ENCODE results near the gene ASTL.
"Not testable (repeated sequence)": the region's sequence is repeated elsewhere in the genome, so short reads cannot be mapped to it uniquely, and the experiment has no call there.

The ASTL gene

DNA sequence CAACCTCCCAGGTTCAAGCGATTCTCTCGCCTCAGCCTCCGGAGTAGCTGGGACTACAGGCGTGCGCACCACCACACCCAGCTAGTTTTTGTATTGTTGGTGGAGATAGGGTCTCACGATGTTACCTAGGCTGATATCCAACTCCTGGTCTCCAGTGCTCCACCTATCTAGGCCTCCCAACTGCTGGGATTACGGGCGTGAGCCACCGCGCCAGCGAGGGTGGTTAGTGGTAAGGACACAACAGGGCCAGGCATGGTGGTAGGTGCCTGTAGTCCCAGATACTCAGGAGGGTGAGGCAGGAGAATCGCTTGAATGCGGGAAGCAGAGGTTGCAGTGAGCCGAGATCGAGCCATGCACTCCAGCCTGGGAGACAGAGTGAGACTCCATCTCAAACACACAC lies 33.5 kb upstream of the ASTL start:
- no peak overlapping the region for H3K4me3 ChIP-seq (ENCODE audit: low read length)
- no peaks in the 10 kb centered on the region for H3K4me1 ChIP-seq (ENCODE audit: control insufficient read depth, low read depth, low read length)
- H3K9ac ChIP-seq (ENCODE audit: low read length): no peak overlapping the region
- H3K36me3 ChIP-seq (ENCODE audit: control insufficient read depth, low read depth, low read length): no peaks in the 10 kb centered on the region
- no peaks in the 10 kb centered on the region for H3K27me3 ChIP-seq (ENCODE audit: control insufficient read depth, insufficient read depth, low read length)
- H3K9me3 ChIP-seq (ENCODE audit: control insufficient read depth, low read depth, low read length): no peaks in the 10 kb centered on the region
- no peak overlapping the region for H3K27ac ChIP-seq (ENCODE audit: low read length)

DNA sequence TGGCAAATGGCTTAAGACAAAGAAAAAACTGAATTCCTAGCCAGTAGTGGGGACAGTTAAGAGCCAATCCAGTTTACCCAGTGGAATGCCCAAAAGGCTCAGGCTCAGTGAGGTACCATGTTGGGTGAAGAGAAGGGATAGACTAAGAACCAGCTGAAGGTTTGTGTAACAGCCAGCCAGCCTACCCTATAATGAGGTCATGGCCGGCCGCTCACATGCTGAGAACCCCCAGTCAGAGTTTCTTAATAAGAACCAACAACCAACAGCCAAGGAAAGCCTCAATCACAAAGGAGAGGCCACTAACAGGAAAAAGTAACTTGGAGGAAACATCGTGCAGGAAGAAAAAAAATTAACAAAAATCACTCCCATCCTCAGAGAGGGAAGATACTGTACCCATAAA lies 32.3 kb upstream of the ASTL start:
- Histone ChIP-seq H3K9me3 (ENCODE audit: control insufficient read depth, low read depth, low read length) (no peaks in the 10 kb centered on the region), H3K4me1 (ENCODE audit: control insufficient read depth, low read depth, low read length) (no peaks in the 10 kb centered on the region), H3K27me3 (ENCODE audit: control insufficient read depth, insufficient read depth, low read length) (no peaks in the 10 kb centered on the region), H3K36me3 (ENCODE audit: control insufficient read depth, low read depth, low read length) (no peaks in the 10 kb centered on the region), H3K9ac (ENCODE audit: low read length) (no peak overlapping the region), H3K27ac (ENCODE audit: low read length) (no peak overlapping the region), H3K4me3 (ENCODE audit: low read length) (no peak overlapping the region)

DNA sequence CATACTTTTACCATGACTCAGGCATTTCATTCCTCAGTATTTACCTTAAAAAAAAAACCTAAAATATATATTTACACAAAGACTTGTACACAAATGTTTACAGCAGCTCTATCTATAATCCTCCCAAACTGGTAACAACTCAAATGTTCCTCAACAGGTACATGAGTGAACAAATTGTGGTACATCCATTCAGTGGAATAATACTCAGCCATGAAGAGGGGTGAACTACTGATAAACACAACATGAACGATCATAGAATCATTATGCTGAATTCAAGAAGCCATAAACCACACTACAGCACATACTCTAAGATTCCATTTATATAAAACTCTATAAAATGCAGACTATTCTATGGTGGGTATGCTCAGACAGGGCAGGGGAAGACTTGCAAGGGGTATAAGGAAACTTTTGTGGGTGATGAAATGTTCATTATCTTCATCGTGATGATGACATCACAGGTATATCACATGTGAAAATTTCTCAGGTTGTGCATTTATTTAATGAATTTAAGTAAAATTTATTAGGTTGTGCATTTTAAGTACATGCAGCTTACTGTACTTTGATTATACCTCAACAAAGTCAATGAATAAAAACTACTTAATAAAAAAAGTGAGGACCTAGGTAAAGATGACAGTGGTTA lies 31.7 kb upstream of the ASTL start:
- H3K27me3 ChIP-seq (ENCODE audit: control insufficient read depth, insufficient read depth, low read length): no peaks in the 10 kb centered on the region
- H3K36me3 ChIP-seq (ENCODE audit: control insufficient read depth, low read depth, low read length): no peaks in the 10 kb centered on the region
- no peak overlapping the region for H3K27ac ChIP-seq (ENCODE audit: low read length)
- H3K9me3 ChIP-seq (ENCODE audit: control insufficient read depth, low read depth, low read length): no peaks in the 10 kb centered on the region
- H3K4me3 ChIP-seq (ENCODE audit: low read length): no peak overlapping the region
- H3K9ac ChIP-seq (ENCODE audit: low read length): no peak overlapping the region
- H3K4me1 ChIP-seq (ENCODE audit: control insufficient read depth, low read depth, low read length): no peaks in the 10 kb centered on the region

DNA sequence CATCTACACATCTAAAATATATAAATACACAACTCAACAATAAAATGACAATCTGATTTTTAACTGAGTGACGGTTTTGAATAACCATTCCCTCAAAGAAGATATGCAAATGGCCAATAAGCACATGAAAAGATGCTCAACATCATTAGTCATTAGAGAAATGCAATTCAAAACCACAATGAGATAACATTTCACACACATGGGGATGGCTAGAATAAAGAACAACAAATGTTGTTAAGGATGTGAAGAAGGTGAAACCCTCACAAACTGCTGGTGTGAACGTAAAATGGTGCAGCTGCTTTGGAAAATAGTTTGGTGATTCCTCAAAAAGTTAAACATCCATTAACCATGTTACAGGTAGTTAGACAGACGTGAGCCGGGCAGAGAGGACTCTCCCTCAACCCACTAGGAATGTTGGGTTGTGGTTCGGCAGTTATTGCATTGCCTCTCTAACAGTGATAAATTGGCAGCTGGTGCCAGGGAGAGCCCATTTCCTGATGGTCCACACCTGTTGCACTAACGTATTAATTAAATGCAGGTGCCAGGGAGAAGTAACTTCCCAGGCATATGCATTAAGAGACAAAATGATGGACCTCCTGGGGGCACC lies 29.2 kb upstream of the ASTL start:
- Histone ChIP-seq H3K27ac (ENCODE audit: low read length) (no peak overlapping the region), H3K36me3 (ENCODE audit: control insufficient read depth, low read depth, low read length) (no peaks in the 10 kb centered on the region), H3K4me1 (ENCODE audit: control insufficient read depth, low read depth, low read length) (no peaks in the 10 kb centered on the region), H3K4me3 (ENCODE audit: low read length) (no peak overlapping the region), H3K27me3 (ENCODE audit: control insufficient read depth, insufficient read depth, low read length) (no peaks in the 10 kb centered on the region), H3K9ac (ENCODE audit: low read length) (no peak overlapping the region), H3K9me3 (ENCODE audit: control insufficient read depth, low read depth, low read length) (no peaks in the 10 kb centered on the region)

DNA sequence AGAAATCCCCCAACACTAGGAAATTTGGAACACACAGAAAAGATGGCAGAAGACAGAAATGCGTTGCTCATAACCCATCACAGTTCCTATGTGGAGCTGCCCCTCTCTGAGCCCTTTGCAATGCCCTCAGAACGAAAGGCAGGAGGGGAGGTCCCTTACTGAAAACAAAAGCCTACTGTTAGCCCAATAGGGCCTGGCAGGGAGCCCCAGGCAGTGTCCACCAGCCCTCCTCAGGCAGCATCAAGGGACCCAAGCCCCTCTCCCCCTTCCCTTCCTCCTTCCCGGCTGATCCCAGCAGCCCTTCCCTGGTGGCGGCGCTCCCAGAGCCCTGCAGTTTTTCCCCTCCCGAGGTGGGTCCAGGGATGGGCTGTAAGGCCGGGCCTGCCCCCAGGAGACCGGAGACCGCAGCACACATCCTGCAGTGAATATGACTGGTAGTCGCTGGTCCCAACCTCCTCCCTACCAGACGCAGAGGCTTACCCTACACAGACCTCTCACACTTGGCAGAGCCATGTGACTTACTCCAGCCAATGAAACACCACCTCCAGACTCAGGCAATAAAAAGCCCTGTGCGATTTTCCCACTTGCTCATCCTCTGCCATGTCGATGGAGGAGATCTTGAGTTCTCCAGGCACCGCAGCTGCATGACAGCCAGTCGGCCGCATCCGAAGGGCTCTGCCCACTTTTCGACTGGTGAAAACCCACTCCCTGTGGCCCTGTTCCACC lies 26.3 kb upstream of the ASTL start:
- no peaks in the 10 kb centered on the region for H3K27me3 ChIP-seq (ENCODE audit: control insufficient read depth, insufficient read depth, low read length)
- H3K9me3 ChIP-seq (ENCODE audit: control insufficient read depth, low read depth, low read length): no peaks in the 10 kb centered on the region
- no peaks in the 10 kb centered on the region for H3K36me3 ChIP-seq (ENCODE audit: control insufficient read depth, low read depth, low read length)
- H3K27ac ChIP-seq (ENCODE audit: low read length): no peak overlapping the region
- no peak overlapping the region for H3K9ac ChIP-seq (ENCODE audit: low read length)
- H3K4me3 ChIP-seq (ENCODE audit: low read length): no peak overlapping the region
- no peaks in the 10 kb centered on the region for H3K4me1 ChIP-seq (ENCODE audit: control insufficient read depth, low read depth, low read length)

DNA sequence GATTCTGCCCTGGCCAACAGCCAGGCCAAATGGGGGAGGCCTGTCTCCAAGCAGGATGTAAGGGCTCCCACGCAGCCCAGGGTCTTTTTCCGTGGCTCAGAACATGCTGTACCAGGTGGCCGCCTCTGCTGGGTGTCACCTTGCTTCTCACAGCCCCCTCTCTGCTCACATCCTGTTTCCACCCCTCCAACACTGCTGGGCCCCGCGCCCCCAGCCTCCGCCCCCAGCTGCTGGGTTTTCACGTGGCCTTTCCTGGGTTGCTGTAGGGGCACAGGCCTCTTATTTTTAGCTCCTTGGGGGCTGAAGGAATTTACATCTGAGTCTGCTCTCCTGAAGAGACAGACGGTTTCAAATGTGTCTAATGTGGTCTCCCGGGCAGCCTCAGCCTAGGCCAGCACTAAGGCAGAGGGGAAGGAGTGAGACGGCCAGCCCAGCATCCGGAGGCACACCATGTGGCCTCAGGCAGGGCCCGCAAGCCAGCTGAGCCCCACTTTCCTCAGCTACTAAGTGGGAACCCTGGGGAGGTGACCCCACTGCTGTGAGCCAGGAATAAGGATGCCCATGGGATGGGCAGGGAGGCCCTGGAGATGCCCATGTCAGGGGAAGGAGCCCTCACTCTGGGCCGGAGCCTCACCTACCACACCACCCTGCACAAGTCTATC lies 25.6 kb upstream of the ASTL start:
- no peaks in the 10 kb centered on the region for H3K9me3 ChIP-seq (ENCODE audit: control insufficient read depth, low read depth, low read length)
- no peak overlapping the region for H3K9ac ChIP-seq (ENCODE audit: low read length)
- no peaks in the 10 kb centered on the region for H3K27me3 ChIP-seq (ENCODE audit: control insufficient read depth, insufficient read depth, low read length)

DNA sequence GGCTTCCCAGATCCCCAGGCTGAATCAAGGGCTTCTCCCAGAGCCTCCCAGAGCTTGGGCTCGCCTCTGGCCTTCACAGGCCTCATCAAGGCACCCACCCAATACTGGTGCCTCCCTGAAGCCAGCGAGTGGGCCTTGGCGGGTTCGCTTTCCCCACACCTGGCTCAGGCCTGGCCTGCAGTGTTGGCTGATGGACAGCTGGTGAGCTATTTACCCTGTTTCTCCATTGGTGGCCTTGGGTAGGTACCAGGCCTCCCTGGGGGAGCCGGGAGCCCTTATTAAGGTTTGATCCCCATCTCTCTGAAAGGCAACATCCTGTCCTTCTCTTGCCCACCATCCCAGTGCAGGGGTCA lies 25.1 kb upstream of the ASTL start:
- H3K4me1 ChIP-seq (ENCODE audit: control insufficient read depth, low read depth, low read length): no peaks in the 10 kb centered on the region
- no peak overlapping the region for H3K27ac ChIP-seq (ENCODE audit: low read length)
- no peaks in the 10 kb centered on the region for H3K27me3 ChIP-seq (ENCODE audit: control insufficient read depth, insufficient read depth, low read length)
- no peak overlapping the region for H3K9ac ChIP-seq (ENCODE audit: low read length)
- H3K36me3 ChIP-seq (ENCODE audit: control insufficient read depth, low read depth, low read length): no peaks in the 10 kb centered on the region
- H3K4me3 ChIP-seq (ENCODE audit: low read length): no peak overlapping the region
- no peaks in the 10 kb centered on the region for H3K9me3 ChIP-seq (ENCODE audit: control insufficient read depth, low read depth, low read length)

More for the DNA sequence above, 25.6 kb upstream of the ASTL start:
- Histone ChIP-seq H3K27ac (ENCODE audit: low read length) (no peak overlapping the region), H3K4me1 (ENCODE audit: control insufficient read depth, low read depth, low read length) (no peaks in the 10 kb centered on the region), H3K36me3 (ENCODE audit: control insufficient read depth, low read depth, low read length) (no peaks in the 10 kb centered on the region), H3K4me3 (ENCODE audit: low read length) (no peak overlapping the region)

DNA sequence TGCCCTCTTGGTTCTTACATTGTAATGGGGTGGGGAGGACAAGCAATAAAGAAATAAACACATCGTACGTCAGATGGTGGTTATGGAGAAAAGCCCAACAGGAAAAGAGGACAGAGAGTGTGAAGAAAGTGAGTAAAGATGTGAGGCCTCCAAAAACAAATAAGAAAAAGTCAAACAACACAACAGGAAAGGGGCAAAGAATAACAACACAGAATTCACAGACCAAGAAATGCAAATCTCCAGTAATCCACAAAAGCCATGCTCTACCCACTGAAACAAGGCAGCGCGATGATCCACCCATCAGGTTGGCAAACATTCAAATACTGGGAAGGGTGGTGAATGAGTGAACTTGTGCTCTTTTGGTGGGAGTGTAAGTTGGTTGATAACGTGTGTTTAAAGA lies 23.6 kb upstream of the ASTL start:
- Histone ChIP-seq H3K4me3 (ENCODE audit: low read length) (no peak overlapping the region), H3K36me3 (ENCODE audit: control insufficient read depth, low read depth, low read length) (no peaks in the 10 kb centered on the region), H3K27me3 (ENCODE audit: control insufficient read depth, insufficient read depth, low read length) (no peaks in the 10 kb centered on the region), H3K4me1 (ENCODE audit: control insufficient read depth, low read depth, low read length) (peaks cover 8% of the 10 kb centered on the region), H3K9ac (ENCODE audit: low read length) (no peak overlapping the region), H3K9me3 (ENCODE audit: control insufficient read depth, low read depth, low read length) (no peaks in the 10 kb centered on the region), H3K27ac (ENCODE audit: low read length) (no peak overlapping the region)

DNA sequence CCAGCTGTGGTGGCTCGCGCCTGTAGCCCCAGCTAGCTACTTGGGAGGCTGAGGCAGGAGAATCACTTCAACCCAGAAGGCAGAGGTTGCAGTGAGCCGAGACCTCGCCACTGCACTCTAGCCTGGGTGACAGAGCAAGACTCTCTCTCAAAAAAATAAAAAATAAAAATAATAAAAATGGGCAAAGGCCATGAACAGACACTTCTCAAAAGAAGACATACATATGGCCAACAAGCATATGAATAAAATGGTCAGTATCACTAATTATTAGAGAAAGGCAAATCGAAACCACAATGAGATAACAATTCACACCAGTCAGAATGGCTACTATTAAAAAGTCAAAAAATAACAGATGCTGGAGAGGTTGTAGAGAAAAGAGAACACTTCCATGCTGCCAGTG lies 22.1 kb upstream of the ASTL start:
- not testable (repeated sequence) for H3K4me3 ChIP-seq (ENCODE audit: low read length); H3K4me1 ChIP-seq (ENCODE audit: control insufficient read depth, low read depth, low read length); H3K9ac ChIP-seq (ENCODE audit: low read length); H3K36me3 ChIP-seq (ENCODE audit: control insufficient read depth, low read depth, low read length); H3K9me3 ChIP-seq (ENCODE audit: control insufficient read depth, low read depth, low read length); H3K27me3 ChIP-seq (ENCODE audit: control insufficient read depth, insufficient read depth, low read length); H3K27ac ChIP-seq (ENCODE audit: low read length)

DNA sequence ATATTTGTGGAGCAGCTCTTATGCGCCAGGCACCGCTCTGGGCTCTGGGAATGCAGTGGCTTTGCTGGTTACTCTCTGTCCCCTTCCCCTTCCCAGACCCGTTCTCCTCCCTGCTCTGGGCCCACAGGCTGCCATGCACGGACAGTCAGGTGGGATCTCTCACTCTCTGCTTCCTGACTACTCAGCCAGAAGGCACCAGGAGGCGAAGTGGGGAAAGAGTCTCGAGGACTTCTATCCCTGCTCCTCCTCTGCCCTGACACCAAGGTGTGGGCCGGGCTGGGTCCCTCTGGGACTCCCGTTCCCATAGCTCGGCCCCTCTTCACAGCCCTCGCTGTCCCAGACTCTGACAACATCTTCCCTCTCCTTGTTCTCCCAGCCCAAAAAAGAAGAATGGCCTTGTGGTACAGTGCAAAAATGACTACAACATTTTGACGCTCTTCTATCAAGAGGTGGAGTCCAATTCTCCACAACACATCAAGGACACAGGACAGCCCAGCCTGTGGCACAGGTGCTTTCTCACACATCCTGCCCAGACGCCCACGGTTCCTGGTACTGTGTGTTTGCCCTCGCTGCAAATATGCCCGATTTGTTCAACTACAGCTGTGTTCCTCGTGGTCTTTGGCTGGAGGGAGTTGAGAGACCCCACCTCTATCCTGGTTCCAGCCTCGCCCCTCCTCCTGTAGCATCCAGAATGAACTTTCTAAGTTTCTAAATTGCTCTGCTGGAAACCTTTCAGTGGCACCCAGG lies 21.0 kb upstream of the ASTL start:
- H3K36me3 ChIP-seq (ENCODE audit: control insufficient read depth, low read depth, low read length): no peaks in the 10 kb centered on the region
- no peaks in the 10 kb centered on the region for H3K9me3 ChIP-seq (ENCODE audit: control insufficient read depth, low read depth, low read length)
- H3K27ac ChIP-seq (ENCODE audit: low read length): no peak overlapping the region

DNA sequence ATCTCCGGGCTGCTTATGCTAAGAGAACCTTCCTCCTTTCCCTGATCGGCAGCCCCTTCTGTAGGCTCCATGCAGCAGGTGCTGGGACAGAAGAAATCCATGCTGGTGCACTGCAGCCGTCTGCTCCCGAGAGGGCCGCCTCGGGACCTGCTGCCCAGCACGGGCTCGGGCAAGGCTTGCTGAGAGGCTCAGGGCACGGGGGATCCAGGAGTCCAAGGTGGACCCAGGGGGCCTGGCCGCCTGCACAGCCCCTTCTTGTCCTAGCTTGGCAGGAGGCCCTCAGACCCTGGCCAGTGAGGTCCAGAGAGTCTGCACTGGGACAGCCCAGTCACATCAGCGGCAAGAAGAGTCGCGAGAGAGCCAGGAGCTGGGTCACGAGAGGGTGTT lies 20.2 kb upstream of the ASTL start:
- H3K9ac ChIP-seq (ENCODE audit: low read length): no peak overlapping the region
- H3K27me3 ChIP-seq (ENCODE audit: control insufficient read depth, insufficient read depth, low read length): no peaks in the 10 kb centered on the region
- no peaks in the 10 kb centered on the region for H3K9me3 ChIP-seq (ENCODE audit: control insufficient read depth, low read depth, low read length)
- peaks cover 8% of the 10 kb centered on the region for H3K4me1 ChIP-seq (ENCODE audit: control insufficient read depth, low read depth, low read length)
- no peak overlapping the region for H3K27ac ChIP-seq (ENCODE audit: low read length)
- H3K36me3 ChIP-seq (ENCODE audit: control insufficient read depth, low read depth, low read length): no peaks in the 10 kb centered on the region
- no peak overlapping the region for H3K4me3 ChIP-seq (ENCODE audit: low read length)

More for the DNA sequence above, 21.0 kb upstream of the ASTL start:
- Histone ChIP-seq H3K4me3 (ENCODE audit: low read length) (no peak overlapping the region), H3K9ac (ENCODE audit: low read length) (no peak overlapping the region), H3K27me3 (ENCODE audit: control insufficient read depth, insufficient read depth, low read length) (no peaks in the 10 kb centered on the region), H3K4me1 (ENCODE audit: control insufficient read depth, low read depth, low read length) (peaks cover 8% of the 10 kb centered on the region)

Data from iPS-18a (cell line).